H1 (cell line): Measurements from ENCODE around the gene IRS1. TPM values are rescaled to one million over a fixed set of nuclear protein-coding genes. Genes with fewer than 3 reads are reported as not detected.

Experiments
- HDAC2 ChIP-seq, 2 experiments: fragments of 300-600 bp in 1 of 2; sonication (generic) in 1 of 2; IDR thresholded peaks; 2 replicates each; pipeline ENCODE4 v1.6.1; 2011 to 2012; ENCODE audit warnings: low read depth in 2 of 2, low read length in 2 of 2, mild to moderate bottlenecking in 2 of 2, moderate library complexity in 2 of 2, borderline replicate concordance in 1 of 2, inconsistent platforms in 1 of 2
- polyA plus RNA-seq, 7 experiments: library from polyadenylated mRNA; depleted of rRNA in 3 of 7; stranded (reverse) in 5 of 7; unstranded in 2 of 7; fragments of >200 nt in 5 of 7; fragments of 200-250 nt in 2 of 7; gene quantifications; 1 replicate in 5 of 7; 2 replicates in 1 of 7; 4 replicates in 1 of 7; pipeline versions ENCODE4 v1.2.1 to v1.2.3, GENCODE V29; 2011 to 2013; ENCODE audit warnings: missing spikeins in 2 of 7, mixed read lengths in 2 of 7
- total RNA-seq: library from RNA; stranded (reverse); fragmentation: NEBNext Ultra II Directional; extraction: Animal tissue kit (Norgen Biotek cat#: 25700); gene quantifications from 2 replicates; pipeline ENCODE4 v1.2.1, GENCODE V29; 2021

IRS1 gene
- total and polyA plus RNA-seq, 2 of the 8 experiments (the other 6 are each of a cell fraction or from before 2014, with no cell fraction given), result 9.1 to 26.9 TPM

GRCh38 chr2:226720948-226721347 lies 78.7 kb downstream of the IRS1 start (continued):
- TF ChIP-seq HDAC2 (IDR thresholded peaks at IDR 0.05; ENCODE audit: borderline replicate concordance in 1 of 2, low read depth in 2 of 2, low read length in 2 of 2), result no peak
